HG03558 (cell line): ENCODE data around the gene TSPAN12.

ENCODE experiments used
- ATAC-seq: cut with Tn5 transposase; IDR thresholded peaks from one replicate; pipeline ENCODE4 v1.9.1; 2021; ENCODE audit warnings: moderate number of reproducible peaks; ENCODE audit not compliant: unreplicated experiment; ENCODE audit errors: extremely low read depth

Gene TSPAN12

DNA sequence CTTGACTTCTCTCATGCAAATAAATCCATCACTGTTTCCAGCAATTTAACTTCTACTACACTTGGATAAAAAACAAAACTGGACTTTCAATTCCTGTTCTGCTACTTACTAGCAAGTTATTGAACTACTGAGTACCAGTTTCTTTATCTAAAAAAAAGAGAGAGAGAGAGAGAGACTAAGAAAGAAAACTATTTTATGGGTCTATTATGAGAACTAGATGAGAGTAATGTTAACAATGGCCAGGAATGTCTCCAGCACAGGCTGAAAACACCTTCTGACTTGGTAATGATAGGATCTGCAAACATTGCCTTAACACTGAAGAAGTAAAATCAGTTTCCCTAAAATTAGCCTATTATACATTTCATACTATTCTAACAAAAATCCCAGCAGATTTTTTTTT is 5.2 kb downstream of the TSPAN12 start:
- no peak for ATAC-seq

DNA sequence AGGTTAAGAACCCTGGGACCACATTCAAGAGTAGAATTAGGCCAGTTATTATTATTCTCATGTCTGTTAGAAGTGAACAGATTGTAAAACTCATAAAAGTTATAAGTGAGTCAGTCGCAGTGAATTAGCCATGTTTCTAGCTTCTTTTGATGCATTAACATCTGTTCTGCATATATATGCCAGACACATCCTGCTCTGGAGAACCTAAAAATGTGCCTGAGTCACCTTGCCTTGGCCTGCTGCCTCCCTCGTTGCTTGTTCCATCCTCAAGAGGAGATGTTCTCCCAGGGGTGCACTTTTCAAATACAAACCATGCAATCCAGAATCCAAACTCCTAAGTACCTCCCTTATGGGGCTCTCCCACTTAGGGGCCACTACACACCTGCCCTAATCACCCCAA is 14.8 kb downstream of the TSPAN12 start:
- no peak for ATAC-seq

DNA sequence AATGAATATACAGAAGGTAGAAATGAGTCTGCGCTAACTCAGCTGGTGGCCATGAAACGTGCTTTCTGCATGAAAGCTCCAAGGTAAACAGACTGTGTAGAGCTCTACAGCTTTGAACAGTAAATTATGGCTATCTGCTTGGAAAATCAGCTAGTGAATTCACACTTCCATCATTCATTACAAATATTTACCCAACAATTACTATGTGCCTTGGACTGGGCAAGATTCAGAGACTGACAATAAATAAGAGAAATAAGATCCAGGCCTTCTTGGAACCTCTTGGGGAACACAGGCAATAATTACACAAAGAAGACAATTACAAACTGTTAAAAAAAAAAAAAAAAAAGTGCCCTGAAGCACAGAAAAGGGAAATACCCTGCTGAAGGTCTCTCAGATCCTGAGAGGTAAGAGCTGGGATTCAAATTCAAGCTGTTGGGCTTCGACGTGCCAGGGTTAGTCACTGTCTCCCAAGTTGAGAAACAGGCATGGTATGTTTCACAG is 15.8 kb downstream of the TSPAN12 start:
- no peak for ATAC-seq

DNA sequence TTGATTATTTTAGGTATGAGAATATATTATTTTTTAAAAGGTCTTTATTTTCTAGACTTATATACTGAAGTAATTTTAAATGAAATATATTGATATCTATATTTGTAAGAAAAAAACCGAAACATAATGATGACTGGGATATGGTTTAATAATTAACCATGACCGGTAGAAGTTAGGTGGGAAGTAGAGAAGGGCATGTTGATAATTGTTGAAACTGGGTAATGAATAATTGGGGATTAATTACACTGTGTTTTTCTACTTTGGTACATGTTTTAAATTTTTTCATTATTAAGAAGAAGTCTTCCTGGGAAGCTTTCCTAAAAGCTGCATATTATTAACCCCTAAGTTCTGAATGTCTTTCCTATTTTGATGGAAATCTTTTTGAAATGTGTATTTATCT is 16.3 kb downstream of the TSPAN12 start:
- ATAC-seq: no peak

DNA sequence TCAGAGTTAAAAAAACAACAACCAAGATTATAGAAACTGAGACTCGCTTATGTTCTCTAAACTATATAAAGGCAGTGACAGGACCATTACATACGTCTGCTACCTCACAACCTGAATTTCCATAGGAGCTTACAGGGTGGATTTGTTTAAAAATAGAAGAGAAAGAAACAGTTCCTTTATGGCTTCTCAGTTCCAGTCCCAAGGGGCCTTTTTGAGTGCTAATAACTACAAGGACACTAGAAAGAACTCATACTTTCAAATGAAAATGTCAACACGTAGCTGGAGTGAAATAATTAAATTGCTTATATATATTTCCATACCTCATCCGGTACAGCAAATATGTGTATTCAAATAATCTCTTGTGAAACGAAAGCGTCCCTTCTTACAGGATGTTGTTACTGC is 19.7 kb downstream of the TSPAN12 start:
- ATAC-seq: peak; percentile 65

DNA sequence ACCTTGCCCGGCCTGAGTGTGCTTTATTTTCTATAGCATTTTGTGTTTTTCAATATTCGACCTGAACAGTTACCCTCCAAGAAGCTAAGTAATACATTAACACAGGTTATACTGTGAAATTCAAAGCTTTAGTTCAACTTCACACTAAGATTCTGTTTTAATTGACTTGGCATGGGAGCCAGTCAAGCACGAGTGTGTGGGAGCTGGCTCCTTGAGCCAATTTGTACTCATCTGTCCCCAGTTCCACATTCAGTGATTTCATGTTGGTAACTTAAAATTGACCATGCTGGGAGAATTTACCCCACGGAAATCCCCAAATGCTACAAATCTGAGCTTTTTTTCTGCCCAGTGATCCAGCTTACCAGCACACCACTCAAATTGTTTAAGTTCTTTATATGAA is 20.3 kb downstream of the TSPAN12 start:
- ATAC-seq: no peak

DNA sequence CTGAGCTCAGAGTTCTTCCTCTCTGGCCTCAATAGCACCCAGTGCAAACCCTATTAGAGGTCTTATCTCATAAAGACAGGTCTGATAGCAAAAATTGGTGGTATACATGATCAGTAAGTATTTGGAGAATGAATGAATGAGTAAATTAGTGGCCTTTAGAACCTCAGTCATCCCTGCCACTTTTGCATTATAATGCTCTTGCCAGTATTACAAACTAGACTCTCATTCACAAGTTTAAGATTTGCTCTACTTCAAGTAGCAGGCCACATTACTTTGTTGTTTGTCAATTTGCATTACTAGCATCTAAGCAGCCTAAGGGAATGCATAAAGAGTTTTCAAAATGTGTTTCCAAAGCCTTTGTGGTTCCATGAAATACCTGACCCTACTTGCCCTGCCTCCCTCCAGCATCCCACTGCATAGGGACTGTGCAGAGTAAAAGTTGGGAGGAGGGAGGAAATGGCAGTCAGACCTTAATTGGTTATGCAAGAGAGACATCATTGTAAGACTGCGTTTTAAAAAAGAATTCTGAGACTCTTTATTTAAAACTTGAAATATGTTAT is 21.3 kb downstream of the TSPAN12 start:
- ATAC-seq: no peak

DNA sequence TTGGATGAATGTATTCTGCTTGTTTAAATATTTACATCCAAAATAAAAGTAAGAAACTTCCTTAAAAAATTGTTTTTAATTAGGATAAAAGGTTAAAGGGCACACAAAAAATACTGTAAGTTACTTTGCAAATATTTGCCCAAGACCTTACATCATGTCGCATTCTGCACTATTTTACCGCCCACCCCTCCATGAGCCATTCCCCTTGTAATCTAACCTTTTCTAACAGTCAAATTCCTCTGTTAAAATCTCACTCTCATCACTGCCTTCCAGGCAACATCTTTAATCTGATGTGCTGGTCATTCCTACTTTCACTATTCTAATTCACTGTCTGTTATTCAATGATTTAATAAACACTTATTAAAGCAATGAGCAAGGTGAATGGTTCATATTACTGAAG is 23.2 kb downstream of the TSPAN12 start:
- no peak for ATAC-seq

DNA sequence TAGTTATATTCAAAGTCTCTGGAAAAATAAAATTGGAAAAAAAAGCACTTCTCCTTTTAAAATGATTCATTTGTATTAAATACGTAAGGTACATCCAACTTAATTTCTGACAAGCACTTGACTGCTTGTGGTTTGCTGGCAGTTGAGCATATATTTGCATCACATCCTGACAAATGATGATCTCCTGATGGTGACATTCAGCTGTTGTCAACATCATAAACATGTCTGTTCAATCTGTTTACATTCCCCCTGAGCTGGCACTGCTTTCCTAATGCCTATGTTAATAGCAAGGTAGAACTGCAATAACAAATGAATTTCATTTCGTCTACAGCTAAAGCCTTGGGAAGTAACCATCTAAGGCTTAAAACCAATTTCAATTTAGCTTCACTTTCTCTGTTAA is 24.4 kb downstream of the TSPAN12 start:
- ATAC-seq: no peak

DNA sequence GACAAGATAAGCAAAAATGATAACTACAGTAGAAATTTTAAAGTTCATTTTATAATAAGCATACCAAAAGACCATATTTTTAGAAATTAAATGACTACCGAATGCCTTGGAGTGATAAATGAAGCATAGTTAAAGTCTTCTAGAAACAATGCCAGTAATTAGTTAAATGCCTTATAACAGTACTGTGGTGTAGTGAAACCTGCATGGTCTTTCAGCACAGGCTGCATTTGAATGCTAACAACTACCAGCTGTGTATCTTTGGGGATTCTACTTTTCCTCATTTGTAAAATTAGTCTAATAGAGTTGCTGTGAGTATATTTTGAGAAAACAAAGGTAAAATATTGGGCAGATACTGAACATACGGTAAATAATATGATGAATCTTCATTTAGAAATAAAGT is 25.1 kb downstream of the TSPAN12 start:
- no peak for ATAC-seq

DNA sequence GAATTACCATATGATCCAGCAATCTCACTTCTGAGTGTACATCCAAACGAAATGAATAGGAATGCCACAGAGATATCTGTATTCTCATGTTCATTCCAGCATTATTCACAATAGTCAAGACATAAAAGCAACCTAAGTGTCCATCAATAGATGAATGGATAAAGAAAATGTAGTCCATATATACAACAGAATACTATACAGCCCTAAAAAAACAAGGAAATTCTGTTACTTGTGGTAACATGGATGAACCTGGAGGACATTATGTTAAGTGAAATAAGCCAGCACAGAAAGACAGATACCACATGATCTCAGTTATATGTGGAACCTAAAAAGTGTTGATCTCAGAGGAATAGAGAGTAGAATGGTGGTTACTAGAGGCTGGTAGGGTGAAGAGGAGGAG is 26.7 kb downstream of the TSPAN12 start:
- no peak for ATAC-seq

DNA sequence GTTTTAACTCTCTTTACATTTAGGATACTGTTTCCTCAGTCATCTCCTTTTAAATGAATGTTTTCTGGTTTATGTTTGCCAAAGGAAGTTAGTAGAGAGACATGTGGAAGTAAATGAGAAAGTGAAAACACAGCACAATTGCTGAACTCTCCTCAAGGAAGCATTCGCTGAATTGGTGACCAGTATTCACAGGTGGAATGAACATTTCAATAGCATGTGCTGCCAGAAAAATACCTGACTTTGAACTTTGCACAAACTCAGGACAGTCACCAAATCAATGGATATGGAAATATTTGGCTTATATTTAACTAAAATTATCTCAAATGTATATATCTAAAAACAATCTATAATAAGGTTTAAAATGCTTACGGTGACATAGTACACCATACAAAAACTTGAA is 28.5 kb downstream of the TSPAN12 start:
- ATAC-seq: no peak

DNA sequence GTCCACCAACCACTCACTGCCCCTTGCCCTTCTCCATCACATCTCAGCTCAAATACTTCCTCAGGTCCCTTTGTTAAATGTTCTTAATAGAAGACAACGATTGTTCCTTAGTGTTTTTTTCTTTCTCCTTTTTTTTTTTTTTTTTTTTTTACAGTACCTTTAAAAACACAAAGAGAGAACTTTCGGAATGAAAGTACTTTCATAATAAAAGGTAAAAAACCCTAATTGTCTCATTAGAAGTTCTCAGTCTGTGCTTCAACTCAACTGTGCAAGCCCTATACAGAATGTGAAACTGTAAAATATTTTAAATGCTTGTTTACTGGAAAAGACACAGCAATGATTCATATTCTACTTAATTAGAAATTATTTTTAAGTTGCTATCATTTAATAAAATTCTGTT is 29.4 kb downstream of the TSPAN12 start:
- no peak for ATAC-seq

DNA sequence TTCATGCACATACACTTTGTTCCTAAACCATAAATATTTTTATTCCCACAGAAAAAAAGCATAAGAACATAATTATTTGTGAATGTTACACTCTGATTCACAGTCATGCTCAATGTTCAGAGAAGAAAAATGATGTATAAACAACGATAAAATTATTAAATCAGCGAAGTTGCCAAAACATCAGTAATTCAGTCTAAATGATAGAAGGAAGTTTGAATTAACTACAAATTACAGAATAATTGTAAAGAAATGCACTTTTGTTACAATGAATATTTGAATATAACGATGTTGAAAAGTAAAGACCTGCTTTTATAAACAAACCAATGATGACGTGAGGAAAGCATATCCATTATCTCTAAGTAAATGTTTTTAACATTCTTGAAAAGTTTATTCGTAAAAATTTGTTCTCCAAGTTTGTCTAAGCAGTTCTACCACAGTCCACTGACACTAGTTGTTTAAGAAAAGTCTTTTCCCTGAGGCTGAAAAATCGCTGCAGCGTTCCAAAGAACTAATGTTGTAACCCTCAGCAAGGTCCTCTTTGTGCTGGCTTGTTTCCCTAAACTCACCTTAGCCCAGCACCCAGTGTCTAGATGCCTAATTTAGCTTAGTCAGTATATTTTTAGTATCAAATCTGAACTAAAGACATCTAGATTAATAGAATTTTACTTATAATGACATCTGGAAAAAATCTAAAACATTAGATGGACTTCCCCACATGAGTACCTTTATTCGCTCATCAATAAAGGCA is 30.4 kb downstream of the TSPAN12 start:
- no peak for ATAC-seq

DNA sequence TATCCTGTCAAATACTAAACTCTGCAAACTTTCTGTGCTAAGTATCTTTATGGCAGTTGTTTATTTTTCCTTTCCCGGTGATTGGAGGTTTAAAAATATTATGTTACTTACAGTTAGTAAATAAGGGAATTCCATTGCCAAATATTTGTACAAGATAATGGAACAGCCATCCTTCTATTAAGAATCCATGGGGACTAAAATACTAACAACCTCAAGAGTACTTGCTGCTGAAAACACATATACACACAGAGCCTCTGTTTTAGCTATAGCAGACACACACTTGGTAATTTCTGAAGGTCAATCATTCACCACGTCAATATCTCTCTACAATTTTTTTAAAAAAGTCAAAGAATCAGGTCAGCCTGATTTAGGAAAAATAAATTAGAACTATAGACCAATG is 32.4 kb downstream of the TSPAN12 start:
- no peak for ATAC-seq

DNA sequence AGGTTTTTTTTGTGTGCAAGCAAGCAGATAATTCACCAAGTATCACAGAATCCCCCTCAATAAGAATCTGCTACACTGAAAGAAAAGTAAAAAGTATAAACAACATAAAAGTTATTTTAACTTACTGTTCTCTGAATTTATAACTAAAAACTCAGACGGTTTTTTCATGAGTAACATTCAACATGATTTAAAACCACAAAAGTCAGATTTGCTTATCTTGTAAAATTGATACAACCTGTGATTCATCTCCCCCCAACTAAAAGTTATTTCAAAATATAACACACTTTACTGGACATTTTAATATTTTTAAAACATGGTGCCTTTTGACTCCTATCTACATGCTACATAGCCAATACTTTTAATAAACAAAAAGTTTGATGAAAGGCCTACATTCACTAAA is 32.8 kb downstream of the TSPAN12 start:
- no peak for ATAC-seq

DNA sequence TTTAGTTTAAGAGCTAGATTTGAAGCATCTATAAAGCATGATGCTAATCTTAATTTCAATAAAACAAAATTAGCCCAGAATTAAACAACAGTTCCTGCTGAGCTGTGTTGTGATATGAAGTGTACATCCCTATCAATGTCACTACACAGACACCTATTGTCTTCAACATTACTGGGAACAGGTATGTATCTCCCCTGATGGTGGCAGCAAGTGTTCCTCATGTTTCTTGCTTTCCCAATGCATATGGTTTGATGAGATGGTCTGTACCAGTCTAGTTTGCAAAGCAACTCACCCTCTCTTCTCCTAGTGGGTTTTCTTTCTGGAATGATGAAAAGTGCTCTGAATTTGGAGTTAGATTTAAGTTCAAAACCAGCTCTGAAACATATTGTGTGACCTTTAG is 38.1 kb downstream of the TSPAN12 start:
- no peak for ATAC-seq

DNA sequence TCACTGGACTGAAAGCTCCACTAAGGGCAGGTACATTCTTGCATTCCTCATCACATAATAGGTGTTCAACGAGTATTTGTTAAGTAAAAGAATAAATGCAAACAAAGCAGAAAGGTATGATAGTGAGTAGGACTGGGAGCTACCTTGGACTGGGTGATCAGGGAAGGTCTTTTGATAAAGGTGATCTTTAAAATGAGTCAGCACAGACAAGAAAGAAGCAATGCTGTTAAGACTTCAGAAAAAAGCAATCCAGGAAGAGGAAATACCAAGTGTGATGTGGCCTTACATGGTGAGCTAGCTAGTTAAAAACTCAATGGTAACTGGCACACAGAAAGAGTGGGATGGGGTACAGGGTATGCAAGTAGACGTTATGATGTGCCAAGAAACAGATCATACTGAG is 40.1 kb downstream of the TSPAN12 start:
- ATAC-seq: no peak

DNA sequence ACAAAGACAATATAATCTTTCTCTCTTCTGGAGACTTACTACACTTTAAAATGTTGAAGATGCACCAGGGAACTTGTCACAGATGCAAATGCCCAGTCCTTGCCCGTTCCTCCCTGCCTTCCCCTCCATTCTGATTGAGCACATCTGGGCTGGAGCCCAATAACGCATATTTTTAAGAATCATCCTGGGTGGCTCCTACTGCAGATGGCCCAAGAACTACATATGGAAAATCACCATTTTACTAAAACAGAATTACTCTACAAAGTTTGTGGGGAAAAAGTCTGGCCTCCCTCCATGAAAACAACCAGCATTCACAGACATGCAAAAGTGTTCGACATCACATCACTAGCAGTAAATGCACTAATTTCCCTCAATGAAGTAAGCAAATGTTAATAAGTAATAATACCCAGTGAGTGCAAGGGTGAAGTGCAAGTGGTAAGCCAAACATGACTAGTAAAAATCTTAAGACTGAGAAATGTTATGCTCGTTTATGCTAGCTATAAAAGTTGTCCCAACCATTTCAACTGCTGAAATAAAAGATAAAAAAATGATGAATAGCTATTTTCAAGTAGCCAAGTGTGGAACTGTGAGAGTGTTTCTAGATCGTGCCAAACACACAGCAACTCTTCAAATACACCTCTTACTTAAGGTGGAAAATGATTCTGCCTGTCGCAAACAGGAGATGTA is 43.5 kb downstream of the TSPAN12 start:
- ATAC-seq: no peak

DNA sequence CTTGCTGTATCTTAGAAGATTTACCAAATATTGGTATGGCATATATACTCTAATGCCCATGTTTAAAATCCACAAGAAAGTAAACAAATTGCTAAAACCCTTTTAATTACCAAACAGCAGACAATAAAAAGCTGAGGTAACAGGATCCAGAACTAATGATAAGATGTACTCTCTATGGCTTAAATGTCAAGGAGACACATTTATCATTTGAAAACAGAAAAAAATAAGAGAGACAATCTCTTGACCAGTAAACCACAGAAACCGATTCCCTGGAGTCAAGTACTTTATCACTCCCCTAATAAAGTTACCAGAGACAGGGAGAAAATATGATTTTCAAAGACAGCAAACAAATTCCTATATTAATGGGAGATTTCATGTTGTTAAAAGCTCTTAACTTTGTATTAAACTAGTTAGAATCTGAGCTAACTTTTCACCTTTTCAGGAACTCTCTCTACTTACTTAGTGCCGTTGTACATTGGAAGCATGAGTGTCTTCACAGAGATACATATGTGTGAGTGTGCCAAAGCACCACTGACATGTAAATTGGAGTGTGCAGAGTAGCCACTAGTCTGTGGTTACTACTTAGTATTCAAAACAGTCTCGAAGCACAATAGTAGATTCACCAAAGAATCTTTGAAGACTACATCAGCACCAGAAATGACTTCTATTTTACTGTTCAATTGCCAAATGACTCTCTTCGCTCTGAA is 44.2 kb downstream of the TSPAN12 start:
- ATAC-seq: no peak

DNA sequence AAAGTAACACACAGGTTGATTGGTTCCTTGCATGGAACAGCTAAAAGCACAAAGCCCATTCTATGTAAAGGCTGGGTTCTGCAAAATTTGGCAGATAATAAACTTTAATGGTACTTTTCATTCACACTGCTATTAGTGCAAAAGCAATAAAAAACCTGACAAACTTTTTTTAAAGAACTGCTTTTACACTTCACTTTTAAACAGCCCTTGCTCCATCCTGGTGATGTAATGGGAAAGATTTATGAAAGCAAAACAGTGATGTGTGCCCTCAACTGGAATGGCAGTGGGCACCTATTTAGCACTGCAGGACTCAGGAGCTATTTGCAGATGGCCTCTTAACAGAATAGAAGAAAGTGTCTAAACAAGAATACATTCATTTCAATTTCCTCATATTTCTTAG is 44.9 kb downstream of the TSPAN12 start:
- ATAC-seq: no peak
